GM20000 (cell line): ENCODE data around the gene TCERG1L.

Source experiments
- DNase-seq: peaks from one replicate; pipeline ENCODE4 v3.0.0; 2012; ENCODE audit warnings: low spot score
- CTCF ChIP-seq: IDR thresholded peaks from 2 replicates; pipeline ENCODE4 v1.5.1; 2012; ENCODE audit warnings: mild to moderate bottlenecking, control low read depth; ENCODE audit errors: extremely low read depth, missing control alignments

TCERG1L gene

GRCh38 chr10:131074682-131075081 lies 236.8 kb downstream of the TCERG1L start:
- no peak for TF ChIP-seq CTCF
- DNase-seq = no peak

- TF ChIP-seq CTCF = no peak
- no peak for DNase-seq
These were observed 238.0 kb downstream of the TCERG1L start for GRCh38 chr10:131073469-131074035.

- no peak for TF ChIP-seq CTCF
- no peak for DNase-seq
These were observed 238.7 kb downstream of the TCERG1L start for GRCh38 chr10:131072651-131073468.

GRCh38 chr10:131071721-131072120 lies 239.8 kb downstream of the TCERG1L start:
- TF ChIP-seq CTCF = no peak
- no peak for DNase-seq

- TF ChIP-seq CTCF = no peak
- no peak for DNase-seq
These were observed 240.7 kb downstream of the TCERG1L start for GRCh38 chr10:131070856-131071255.

- no peak for DNase-seq
- TF ChIP-seq CTCF = no peak
These were observed 242.8 kb downstream of the TCERG1L start for GRCh38 chr10:131068760-131069159.

GRCh38 chr10:131068311-131068710 lies 243.2 kb downstream of the TCERG1L start:
- no peak for DNase-seq
- TF ChIP-seq CTCF = no peak
